NOMO-1 treated with DMSO at 0.1 percent for 48 hours (cell line): ENCODE data around the gene RPS25.
"Not testable (repeated sequence)": the region's sequence is repeated elsewhere in the genome, so short reads cannot be mapped to it uniquely, and the experiment has no call there.

Experiments used
- DNase-seq: peaks from one replicate; lab custom pipeline; 2025; ENCODE audit not compliant: unreplicated experiment; lab: John Stamatoyannopoulos, UW

The RPS25 gene

DNA sequence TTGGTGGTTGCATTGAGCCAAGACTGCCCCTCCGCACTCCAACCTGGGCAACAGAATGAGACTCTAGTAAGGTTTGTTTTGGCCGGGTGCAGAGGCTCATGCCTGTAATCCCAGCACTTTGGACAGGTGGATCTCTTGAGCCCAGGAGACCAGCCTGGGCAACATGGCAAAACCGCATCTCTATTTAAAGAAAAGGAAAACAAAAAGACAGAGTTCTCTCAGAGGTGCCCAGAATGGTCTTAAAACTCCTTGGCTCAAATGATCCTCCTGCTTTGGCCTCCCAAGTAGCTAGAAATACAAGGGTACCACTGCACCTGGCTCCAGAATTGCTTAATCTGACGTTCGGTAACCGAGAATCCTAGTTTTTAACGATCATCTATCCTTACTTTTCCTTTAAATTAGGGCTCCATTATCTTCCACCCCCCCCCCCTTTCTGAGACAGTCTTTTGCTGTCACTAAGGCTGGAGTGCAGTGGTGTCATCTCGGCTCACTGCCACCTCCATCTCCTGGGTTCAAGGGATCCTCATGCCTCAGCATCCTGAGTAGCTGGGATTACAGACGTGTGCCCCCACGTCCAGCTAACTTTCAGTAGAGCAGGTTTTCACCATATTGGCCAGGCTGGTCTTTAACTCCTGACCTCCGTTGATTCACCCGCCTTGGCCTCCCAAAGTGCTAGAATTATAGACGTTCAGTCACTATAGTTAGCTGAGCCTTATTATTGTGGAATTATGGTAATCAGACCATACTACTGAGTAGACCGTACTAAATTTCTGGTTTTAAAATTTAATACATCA, 1.7 kb downstream of the RPS25 start:
- DNase-seq, result no peak

DNA sequence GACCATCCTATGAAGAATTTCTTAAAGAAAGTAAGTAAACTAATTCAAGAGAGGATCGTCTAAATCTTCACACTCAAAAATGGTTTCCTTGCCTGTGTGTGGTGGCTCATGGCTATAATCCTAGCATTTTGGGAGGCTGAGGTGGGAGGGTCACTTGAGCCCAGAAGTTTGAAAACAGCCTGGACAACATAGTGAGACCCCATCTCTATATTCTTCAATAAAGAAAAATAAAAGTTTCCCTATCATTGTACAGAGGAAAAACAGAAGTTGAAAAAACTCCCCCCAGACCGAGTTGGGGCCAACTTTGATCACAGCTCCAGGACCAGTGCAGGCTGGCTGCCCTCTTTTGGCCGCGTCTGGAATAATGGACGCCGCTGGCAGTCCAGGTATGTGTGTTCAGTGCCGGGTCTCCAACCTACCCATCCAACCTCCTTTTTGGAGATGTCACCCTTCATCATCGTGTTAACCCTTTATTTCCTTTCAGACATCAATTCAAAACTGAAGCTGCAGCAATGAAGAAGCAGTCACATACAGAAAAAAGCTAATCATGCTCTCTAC, 3.0 kb downstream of the RPS25 start:
- DNase-seq, result no peak

DNA sequence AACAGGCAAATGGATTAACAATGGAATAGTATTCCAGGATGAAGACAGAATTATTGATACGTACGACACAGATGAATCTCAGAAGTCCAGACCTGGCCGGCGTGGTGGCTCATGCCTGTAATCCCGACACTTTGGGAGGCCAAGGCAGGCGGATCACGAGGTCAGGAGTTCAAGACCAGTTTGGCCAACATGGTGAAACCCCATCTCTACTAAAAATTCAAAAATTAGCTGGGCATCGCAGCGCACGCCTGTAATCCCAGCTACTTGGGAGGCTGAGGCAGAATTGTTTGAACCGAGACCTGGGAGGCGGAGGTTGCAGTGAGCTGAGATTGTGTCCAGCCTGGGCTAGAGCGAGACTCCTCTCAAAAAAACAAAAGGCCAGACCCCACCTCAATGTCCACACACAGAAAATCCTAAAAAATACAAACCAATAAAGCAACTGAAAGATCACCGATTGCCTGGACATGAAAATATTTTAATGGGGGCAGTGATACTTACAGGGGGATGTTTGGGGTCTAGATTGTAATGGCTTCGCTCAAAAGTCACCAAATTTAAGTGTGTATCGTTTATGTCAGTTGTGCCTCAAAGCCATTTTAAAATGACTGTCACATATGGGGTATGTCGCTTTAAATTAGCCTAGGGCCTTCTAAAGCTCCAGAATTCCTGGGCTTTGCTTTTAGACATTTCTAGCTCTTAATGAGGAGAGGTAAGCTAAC, 3.8 kb downstream of the RPS25 start:
- no peak for DNase-seq

- DNase-seq, result no peak
Observed at GRCh38 chr11:119012629-119013170, 5.4 kb downstream of the RPS25 start.

GRCh38 chr11:119011476-119012053, 6.6 kb downstream of the RPS25 start:
- DNase-seq, result no peak

- no peak for DNase-seq
Observed at GRCh38 chr11:119006656-119007055, 11.5 kb downstream of the RPS25 start.

DNA sequence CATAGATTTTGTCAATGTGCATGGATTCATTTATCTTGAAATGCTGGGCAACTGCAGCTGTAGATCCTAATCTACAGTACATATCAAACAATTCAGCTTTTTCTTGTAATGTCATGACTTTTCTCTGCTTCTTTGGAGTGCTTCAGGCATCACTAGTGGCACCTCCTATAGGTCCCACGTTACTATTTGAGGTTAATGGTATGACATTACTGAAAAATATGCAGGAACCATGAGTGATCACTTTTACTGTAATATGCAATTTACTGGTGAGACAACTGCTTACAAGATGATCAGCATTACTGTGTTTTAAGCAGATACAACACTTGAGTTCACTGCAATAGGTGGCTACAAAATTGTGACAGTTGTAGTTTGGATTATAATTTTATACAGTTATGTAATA, 17.2 kb downstream of the RPS25 start:
- DNase-seq, result no peak

DNA sequence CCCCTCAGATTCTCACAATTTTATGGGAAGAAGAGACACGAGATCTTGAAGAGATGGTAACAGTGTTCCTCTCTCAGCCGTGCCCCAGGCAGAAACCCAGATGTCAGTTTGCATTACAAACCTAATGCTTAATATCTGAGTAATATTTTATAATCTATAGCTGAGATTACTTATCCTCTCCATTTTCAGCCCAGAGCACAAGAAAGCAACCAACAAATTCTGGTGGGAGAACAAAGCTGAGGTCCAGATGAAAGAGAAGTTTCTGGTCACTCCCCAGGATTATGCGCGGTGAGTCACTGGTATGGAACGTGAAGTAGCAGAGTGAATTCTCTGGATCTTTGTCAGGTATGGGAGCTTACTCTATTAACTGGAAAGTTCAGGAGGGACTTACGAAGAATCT, 19.3 kb downstream of the RPS25 start:
- no peak for DNase-seq

- no peak for DNase-seq
Observed at GRCh38 chr11:118998388-118998717, 19.8 kb downstream of the RPS25 start.

- peak; percentile 94 for DNase-seq
Observed at GRCh38 chr11:118997627-118998387, 20.3 kb downstream of the RPS25 start, which contains the start of gene CENATAC. Gene CENATAC, plus strand, starts transcription at chr11:118998138. Its CDS starts 60 bp downstream, at chr11:118998198.

- peak; percentile 60 for DNase-seq
Observed at GRCh38 chr11:118996926-118997626, 21.1 kb downstream of the RPS25 start.

GRCh38 chr11:118991486-118992038, 26.6 kb downstream of the RPS25 start:
- not testable (repeated sequence) for DNase-seq

DNA sequence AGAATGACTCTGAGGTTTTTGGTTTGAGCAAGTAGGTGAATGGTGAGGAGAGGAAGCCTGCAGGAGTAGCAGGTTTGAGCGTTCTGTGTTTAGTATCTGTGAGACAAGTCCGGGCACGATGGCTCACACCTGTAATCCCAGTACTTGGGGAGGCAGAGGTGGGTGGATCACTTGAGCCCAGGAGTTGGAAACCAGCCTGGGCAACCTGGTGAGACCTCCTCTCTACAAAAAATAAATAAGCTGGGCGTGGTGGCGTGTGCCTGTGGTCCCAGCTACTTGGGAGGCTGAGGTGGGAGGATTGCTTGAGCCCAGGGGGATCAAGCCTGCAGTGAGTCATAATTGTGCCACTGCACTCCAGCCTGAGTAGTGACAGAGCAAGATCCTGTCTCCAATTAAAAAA, 29.9 kb downstream of the RPS25 start:
- DNase-seq, result no peak

DNA sequence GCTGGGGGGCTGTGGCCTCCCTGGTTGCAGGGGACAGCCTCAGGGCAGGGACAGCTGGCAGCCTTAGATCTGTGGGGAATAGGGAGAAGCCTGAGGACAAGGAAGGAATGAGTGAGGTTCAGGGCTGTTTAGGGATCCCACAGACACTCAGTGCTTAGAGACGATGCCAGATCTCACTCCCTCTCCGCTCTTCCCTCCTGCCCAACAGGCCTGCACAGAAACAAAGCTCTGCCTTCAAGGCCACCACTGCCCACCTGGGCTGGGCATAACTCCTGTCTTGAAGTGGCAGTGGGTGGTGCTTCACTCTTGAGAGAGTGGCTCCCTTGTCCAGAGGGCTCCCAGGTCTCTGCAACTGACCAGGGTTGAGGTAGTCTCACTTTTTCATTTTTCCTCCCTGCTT, 33.3 kb downstream of the RPS25 start:
- DNase-seq, result no peak

DNA sequence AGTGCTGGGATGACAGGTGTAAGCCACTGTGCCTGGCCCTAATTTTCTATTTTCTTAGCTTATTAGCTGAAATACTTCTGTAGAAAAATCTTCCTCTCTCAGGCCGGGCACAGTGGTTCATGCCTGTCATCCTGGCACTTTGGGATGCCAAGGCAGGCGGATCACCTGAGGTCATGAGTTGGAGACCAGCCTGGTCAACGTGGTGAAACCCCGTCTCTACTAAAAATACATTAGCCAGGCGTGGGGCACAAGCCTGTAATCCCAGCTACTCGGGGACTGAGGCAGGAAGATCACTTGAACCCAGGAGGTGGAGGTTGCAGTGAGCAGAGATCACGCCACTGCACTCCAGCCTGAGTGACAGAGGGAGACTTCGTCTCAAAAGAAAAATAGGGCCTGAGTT, 33.8 kb downstream of the RPS25 start:
- not testable (repeated sequence) for DNase-seq

- DNase-seq, result peak; percentile 17
Observed at GRCh38 chr11:118980191-118980881, 37.8 kb downstream of the RPS25 start.

DNA sequence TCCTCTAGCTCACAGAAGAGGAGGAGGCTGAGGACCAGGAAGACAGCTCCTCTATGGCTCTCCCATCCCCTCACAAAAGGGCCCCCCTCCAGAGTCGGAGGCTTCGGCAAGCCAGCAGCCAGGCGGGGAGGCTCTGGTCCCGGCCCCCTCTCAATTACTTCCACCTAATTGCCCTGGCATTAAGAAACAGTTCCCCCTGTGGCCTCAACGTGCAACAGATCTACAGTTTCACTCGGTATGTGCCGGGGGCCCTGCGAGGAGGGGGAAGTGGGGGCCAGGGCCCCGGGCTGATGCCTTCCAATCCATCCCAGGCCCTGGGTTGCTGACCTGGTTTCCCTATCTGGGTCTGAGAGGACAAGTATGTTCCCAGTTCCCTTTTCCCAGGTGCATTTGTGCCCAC, 38.7 kb downstream of the RPS25 start:
- DNase-seq, result peak; percentile 70

DNA sequence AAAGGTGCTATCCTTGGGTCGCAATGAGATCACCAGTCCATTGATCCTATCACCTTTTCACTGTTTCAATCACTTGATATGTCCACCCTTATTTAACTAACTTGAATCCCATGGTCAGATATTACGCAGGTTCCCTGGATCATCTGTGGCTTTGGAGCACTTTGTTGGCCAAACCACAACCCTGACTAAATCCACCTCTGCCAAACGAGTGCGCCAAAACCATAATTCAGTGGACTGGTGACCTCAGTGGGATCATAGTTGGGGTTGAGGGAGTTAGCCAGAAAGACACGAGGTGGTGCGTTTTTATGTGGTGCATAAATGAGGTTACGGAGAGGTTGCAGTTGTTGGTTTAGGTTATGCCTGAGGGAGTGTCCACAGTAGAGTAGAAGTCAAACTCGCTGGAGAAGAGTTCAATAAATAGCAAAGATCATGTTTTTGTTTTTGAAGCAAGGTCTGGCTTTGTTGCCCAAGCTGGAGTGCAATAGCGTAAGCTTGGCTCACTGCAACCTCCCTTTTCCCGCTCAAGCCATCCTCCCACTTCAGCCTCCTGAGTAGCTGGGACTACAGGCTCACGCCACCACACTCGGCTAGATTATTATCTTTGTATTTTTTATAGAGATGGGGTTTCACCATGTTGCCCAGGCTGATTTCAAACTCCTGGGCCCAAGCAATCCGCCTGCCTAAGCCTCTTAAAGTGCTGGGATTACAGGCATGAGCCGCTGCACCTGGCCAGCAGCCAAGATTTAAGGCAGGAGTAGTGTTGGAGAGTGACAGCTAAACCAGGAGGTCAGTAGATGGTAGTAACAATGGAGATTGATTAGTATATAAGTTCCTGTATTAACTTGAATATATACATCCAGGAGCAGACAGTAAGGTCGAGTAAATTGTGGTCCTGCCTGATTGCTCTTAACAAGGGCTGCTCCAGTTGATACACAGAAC, 42.1 kb downstream of the RPS25 start:
- no peak for DNase-seq
